ENCODE measurements around the gene FAM219B.
A peak's percentile ranks its signal among the peaks of the same experiment; 100 is the strongest.

The FAM219B gene

DNA sequence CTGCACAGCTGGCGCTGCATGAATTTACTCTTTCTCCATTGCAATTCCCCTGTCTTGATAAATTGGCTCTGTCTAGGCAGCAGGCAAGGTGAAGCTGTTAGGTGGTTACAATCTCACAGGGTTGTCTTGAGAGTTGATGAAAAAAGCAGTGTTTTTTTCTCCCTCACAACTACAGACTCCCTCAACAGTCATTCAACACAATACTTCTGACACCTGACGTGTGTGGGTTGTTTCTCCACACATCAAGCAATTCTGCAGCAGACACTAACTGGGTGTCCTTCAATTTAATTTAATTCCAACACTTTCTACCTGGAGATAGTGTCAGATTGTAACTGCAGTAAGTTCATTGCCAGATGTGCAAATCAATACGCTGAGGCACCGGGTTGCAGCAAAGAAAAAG lies 28.4 kb downstream of the FAM219B start:
- no peak for FAIRE-seq

DNA sequence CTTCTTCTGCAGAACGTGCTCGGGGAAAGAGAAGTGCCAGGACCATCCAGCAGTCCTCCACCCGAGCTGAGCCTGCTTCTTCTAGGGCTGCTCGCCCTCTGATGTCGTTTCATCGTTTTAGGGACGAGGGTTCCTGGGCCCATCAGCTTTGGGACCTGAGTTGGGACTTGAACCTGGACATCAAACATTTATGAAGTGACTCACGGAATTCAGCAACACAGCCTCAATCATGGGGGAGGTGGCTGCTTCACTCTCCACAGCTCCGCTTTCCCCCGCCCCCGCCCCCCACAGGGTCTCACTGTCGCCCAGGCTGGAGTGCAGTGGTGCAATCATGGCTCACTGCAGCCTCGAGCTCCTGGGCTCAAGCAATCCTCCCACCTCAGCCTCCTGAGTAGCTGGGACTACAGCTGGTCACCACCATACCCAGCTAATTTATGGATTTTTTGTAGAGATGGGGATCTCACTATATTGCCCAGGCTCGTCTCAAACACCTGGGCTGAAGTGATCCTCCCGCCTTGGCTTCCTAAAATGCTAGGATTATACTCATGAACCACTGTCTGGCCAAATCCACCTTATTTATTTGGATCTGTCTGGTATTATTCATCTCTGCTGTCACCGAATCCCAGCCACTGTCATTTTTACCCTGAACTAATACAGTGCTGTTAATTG lies 32.8 kb downstream of the FAM219B start:
- DNase-seq (ENCODE audit: insufficient read length, low spot score), result no peak
- FAIRE-seq, result no peak

More for the DNA sequence above, 28.4 kb downstream of the FAM219B start:
- DNase-seq (ENCODE audit: insufficient read length, low spot score), result no peak

- FAIRE-seq (no peak), DNase-seq (ENCODE audit: insufficient read length, low spot score) (peak; percentile 98)
These were observed 33.5 kb downstream of the FAM219B start, which contains the start of gene SCAMP2 for GRCh38 chr15:74873036-74873755. TSS of gene SCAMP2 (minus strand) at chr15:74873365. CDS start at chr15:74873255, 110 bp downstream.

GRCh38 chr15:74872702-74873035 lies 34.0 kb downstream of the FAM219B start:
- FAIRE-seq (peak; percentile 58), DNase-seq (ENCODE audit: insufficient read length, low spot score) (no peak)

GRCh38 chr15:74870436-74871215 lies 36.0 kb downstream of the FAM219B start:
- FAIRE-seq (no peak), DNase-seq (ENCODE audit: insufficient read length, low spot score) (no peak)

DNA sequence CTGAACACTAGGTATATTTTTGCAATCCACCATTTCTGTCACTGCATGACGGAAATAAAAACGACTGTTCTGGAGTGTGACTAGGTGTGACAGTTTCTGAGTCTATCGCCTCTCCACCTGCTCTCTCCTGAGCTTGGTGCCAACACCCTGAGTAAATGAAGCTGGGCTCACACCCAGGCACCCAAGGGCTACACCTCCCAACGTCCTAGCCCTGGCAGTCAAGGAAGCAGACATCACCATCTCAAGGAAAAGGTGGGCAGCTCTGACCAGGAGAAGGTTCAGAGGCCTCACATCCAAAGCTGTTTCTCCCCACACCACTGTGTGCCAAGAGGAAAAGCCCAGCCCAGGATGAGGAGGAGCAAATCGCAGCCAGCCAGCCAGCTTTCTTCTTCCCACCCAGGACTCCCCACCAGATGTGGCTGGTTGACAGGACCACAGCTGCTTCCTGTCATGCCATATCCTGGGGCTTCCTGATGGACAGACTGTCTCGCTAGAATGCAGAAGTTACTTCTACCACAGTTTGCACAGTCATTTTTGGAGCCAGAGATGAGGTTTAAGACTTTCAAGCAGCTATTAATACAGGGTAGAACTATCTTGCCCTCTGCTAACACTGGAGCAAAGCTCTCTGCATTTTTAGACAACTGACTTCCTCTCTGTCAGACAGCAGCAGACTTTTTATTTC lies 36.8 kb downstream of the FAM219B start:
- FAIRE-seq (no peak), DNase-seq (ENCODE audit: insufficient read length, low spot score) (no peak)

- DNase-seq (ENCODE audit: insufficient read length, low spot score) (no peak), FAIRE-seq (no peak)
These were observed 37.3 kb downstream of the FAM219B start for GRCh38 chr15:74869372-74869725.

DNA sequence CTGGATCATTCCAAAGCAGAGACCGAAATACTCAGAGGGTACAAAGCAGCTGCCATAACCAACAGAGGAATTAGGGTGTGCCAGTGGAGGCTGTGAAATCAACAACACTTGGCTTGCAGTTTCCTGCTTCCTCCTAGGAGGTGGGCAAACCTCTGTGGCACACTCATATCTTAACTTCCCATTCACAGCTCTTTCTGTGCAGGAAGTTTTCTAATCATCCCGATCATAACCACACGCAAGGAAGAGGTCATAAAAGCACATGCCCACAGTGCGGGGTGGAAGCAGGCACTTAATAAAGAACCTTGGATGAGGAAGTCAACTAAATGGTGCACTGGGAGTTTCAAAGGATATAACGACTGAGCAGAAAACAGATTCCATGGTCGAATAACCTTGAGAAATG lies 38.6 kb downstream of the FAM219B start:
- DNase-seq (ENCODE audit: insufficient read length, low spot score) (no peak), FAIRE-seq (no peak)

- FAIRE-seq, result no peak
These were observed 39.1 kb downstream of the FAM219B start for GRCh38 chr15:74867466-74868038.

GRCh38 chr15:74866090-74866489 lies 40.6 kb downstream of the FAM219B start:
- DNase-seq (ENCODE audit: insufficient read length, low spot score), result no peak
- no peak for FAIRE-seq

More at GRCh38 chr15:74867466-74868038, 39.1 kb downstream of the FAM219B start:
- no peak for DNase-seq (ENCODE audit: insufficient read length, low spot score)

DNA sequence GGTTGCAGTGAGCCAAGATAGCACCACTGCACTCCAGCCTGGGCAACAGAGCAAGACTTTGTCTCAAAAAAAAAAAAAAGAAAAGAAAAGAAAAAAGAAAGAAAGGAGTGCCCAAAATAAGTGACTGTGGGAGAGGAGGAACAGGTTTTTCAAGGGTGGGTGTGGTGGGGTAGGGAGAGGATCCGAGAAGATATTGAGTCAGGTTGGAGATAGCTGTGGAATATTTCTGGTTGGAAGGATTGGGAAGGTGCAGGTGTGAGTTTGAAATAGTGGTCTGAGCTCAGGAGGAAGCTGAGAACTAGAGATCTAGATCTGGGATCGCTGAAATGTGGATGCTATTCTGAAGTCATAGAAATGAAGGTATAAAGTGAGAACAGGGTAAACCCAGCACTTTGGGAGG lies 41.3 kb downstream of the FAM219B start:
- DNase-seq (ENCODE audit: insufficient read length, low spot score) (no peak), FAIRE-seq (no peak)

DNA sequence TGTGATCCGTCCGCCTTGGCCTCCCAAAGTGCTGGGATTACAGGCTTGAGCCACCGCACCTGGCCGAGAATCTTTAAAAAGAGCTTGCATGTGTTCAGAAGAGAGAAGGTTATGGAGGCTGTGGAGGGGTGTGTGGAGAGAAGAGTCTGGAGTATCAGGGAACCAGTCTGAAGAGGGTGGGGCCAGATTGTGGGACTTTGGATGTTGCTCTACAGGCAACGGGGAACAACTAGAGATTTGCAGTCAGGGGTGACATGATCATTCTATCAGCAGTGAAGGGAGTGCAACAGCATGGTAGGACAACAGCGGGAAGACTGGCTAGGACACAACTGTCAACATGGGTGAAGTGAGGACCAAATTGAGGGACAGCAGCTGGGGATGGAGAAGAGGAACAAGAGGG lies 42.4 kb downstream of the FAM219B start:
- FAIRE-seq, result no peak
- no peak for DNase-seq (ENCODE audit: insufficient read length, low spot score)

DNA sequence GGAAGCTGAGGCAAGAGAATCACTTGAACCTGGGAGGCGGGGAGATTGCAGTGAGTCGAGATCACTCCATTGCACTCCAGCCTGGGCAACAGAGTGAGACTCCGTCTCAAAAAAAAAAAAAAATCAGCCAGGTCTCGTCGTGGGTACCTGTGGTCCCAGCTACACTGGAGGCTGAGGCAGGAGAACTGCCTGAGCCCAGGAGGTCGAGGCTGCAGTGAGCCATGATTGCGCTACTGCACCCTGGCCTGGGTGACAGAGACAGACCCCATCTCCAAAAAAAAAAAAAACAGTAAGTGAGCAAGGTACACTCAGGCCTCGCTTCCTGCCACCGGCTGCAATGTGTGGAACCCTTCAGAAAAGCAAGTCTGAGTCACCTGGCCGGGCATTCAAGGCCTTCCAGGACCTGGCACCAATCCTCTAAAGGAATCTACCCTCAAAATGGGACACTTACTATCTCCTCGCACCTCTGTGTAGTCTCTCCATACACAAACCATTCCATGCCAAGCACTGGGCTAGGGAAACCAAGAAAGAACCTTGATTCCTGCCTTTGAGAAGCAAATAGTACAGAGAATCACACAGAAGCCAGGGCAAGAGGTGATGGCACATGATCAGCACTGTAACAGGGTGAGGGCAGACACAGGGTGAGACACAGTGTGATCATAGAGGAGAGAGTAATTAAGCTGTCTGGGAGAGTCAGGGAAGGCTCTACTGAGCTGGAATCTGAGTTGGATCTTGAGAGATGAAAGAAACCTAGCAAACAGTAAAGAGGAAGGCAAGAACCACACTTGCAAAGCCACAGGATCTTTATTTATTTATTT lies 43.2 kb downstream of the FAM219B start:
- no peak for DNase-seq (ENCODE audit: insufficient read length, low spot score)
- FAIRE-seq, result no peak

DNA sequence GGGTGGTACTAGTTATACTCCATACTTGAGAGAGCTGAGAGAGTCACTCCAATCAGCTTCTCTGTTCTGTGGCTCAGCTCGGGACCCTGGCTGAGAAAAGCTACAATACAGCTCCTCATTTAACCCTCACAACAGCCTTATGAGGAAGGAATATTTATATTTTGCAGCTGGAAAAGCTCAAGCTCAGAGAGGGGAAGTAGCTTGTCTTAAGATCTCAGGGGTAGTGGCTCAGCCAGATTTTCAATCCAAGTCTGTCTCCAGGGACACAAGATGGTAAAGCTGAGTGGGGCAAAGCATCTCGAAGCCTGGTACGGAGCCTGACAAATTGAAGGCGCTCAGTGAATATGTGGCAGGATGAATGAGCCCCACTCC lies 48.3 kb downstream of the FAM219B start:
- DNase-seq (ENCODE audit: insufficient read length, low spot score) (no peak), FAIRE-seq (no peak)

GRCh38 chr15:74857671-74858368 lies 48.8 kb downstream of the FAM219B start:
- no peak for DNase-seq (ENCODE audit: insufficient read length, low spot score)
- FAIRE-seq, result no peak

DNA sequence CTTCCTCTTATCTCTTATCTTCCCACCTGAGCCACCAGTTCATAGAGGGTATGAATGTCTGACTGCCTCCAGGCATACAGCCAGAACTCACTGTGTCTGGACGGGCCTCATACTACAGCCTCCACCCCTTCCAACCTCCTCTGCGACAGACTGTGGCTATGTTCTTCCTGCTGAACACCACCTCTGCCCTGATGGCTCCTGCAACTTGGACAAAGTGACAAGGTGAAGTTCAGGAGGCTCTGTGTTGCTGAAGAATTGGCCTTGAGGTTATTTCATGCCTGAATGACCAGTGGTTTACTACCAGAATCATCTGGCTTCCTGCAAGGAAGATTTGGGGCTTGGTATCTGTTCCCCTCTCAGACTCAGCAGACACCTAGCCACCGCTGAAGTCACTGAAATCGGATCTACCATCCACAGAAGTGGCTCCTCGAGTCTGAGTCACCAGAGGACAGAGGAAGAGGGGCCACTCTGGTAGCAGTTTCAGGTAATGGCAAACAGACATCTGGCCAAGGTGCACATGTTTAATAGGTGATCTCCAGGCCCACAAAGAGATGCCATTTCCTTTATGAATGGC lies 49.5 kb downstream of the FAM219B start:
- DNase-seq (ENCODE audit: insufficient read length, low spot score), result no peak

DNA sequence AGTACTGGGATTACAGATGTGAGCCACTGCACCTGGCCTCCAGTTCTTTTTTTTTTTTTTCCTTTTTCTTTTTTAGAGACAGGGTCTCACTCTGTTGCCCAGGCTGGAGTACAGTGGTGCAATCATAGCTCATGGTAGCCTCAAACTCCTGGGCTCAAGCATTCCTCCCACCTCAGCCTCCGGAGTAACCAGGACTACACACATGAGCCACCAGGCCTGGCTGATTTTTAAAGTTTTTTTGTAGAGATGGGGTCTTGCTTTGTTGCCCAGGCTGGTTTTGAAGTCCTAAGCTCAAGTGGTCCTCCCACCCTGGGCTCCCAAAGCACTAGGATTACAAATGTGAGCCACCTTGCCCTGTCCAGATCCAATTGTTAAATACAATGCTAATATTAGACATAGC lies 50.1 kb downstream of the FAM219B start:
- no peak for DNase-seq (ENCODE audit: insufficient read length, low spot score)
- no peak for FAIRE-seq

More for the DNA sequence above, 49.5 kb downstream of the FAM219B start:
- no peak for FAIRE-seq

DNA sequence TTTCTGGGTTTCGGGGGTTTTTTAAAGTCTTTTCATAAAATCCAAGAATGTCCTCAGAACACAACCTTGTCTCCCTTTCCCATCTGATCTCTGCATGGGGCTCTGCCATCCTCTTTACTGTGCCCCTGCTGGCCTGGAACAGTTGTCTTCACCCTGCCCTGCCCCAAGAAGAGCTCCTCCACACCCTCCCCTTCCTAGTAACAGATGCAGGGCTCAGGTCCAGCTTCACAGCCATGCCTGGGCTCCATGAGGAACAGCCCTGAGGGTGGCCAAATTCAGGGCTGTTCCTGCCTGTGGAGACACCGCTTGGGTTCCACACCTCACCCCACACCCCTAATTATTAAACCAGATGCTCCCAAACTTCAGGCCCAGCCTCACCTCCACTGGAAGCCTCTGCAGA lies 50.8 kb downstream of the FAM219B start:
- no peak for DNase-seq (ENCODE audit: insufficient read length, low spot score)
- FAIRE-seq, result no peak

- no peak for FAIRE-seq
These were observed 52.1 kb downstream of the FAM219B start for GRCh38 chr15:74854453-74855022.

More at GRCh38 chr15:74854453-74855022, 52.1 kb downstream of the FAM219B start:
- DNase-seq (ENCODE audit: insufficient read length, low spot score), result no peak

All from HTR-8/SVneo (cell line).